ENCODE measurements around the gene STRN4.

GRCh38 chr19:46744005-46744691 lies 2.1 kb downstream of the STRN4 start:
- TF ChIP-seq POLR2A (IDR thresholded peaks at IDR 0.05): no peak
- TF ChIP-seq CTCF (IDR thresholded peaks at IDR 0.05): no peak
- no peak for TF ChIP-seq EP300 (IDR thresholded peaks at IDR 0.05)

Measured in tibial nerve (tissue), 4 donors.